SKM-1 (cell line): ENCODE data around the gene CDH4.

Experiments
- DNase-seq: peaks from one replicate; lab custom pipeline; 2025; ENCODE audit not compliant: unreplicated experiment; lab: John Stamatoyannopoulos, UW

The CDH4 gene

GRCh38 chr20:61528591-61528990 is 276.5 kb downstream of the CDH4 start:
- no peak for DNase-seq

- DNase-seq, result no peak
Observed at GRCh38 chr20:61529354-61529753, 277.3 kb downstream of the CDH4 start.

GRCh38 chr20:61531553-61532345 is 279.7 kb downstream of the CDH4 start:
- no peak for DNase-seq

GRCh38 chr20:61532736-61533135 is 280.7 kb downstream of the CDH4 start:
- DNase-seq, result no peak

GRCh38 chr20:61533231-61533631 is 281.2 kb downstream of the CDH4 start:
- DNase-seq, result no peak

- DNase-seq, result no peak
Observed at GRCh38 chr20:61534346-61534745, 282.3 kb downstream of the CDH4 start.

- no peak for DNase-seq
Observed at GRCh38 chr20:61535091-61535490, 283.0 kb downstream of the CDH4 start.

- no peak for DNase-seq
Observed at GRCh38 chr20:61535536-61535935, 283.5 kb downstream of the CDH4 start.

GRCh38 chr20:61535956-61536355 is 283.9 kb downstream of the CDH4 start:
- DNase-seq, result no peak

GRCh38 chr20:61536671-61537070 is 284.6 kb downstream of the CDH4 start:
- DNase-seq, result no peak

- no peak for DNase-seq
Observed at GRCh38 chr20:61537239-61538182, 285.4 kb downstream of the CDH4 start.

- DNase-seq, result no peak
Observed at GRCh38 chr20:61538183-61538942, 286.3 kb downstream of the CDH4 start.

- DNase-seq, result no peak
Observed at GRCh38 chr20:61538943-61539265, 286.8 kb downstream of the CDH4 start.

- no peak for DNase-seq
Observed at GRCh38 chr20:61539706-61540360, 287.8 kb downstream of the CDH4 start.

GRCh38 chr20:61541537-61541936 is 289.5 kb downstream of the CDH4 start:
- no peak for DNase-seq

GRCh38 chr20:61543086-61543485 is 291.0 kb downstream of the CDH4 start:
- no peak for DNase-seq

- no peak for DNase-seq
Observed at GRCh38 chr20:61543931-61544745, 292.1 kb downstream of the CDH4 start.

GRCh38 chr20:61544910-61545889 is 293.1 kb downstream of the CDH4 start:
- no peak for DNase-seq

GRCh38 chr20:61546641-61547040 is 294.6 kb downstream of the CDH4 start:
- DNase-seq, result no peak
